Chondrocyte (in vitro differentiated cells): Measurements from ENCODE around the gene AGBL4. TPM values are rescaled to one million over a fixed set of nuclear protein-coding genes. Genes with fewer than 3 reads are reported as not detected.

Experiments
- DNase-seq: peaks from one replicate; pipeline ENCODE4 v3.0.0; 2021; ENCODE audit warnings: mixed read lengths, low spot score
- H3K27ac Mint-ChIP-seq: one replicate; pipeline ENCODE4 v1.8.0; 2021; ENCODE audit warnings: mild to moderate bottlenecking, moderate library complexity, mixed read lengths; ENCODE audit not compliant: unreplicated experiment
- H3K27me3 Mint-ChIP-seq: 2 replicates; pipeline ENCODE4 v1.8.0; 2021; ENCODE audit warnings: low read depth, mixed read lengths
- H3K36me3 Mint-ChIP-seq: 2 replicates; pipeline ENCODE4 v1.8.0; 2021; ENCODE audit warnings: low read depth, mixed read lengths
- H3K4me1 Mint-ChIP-seq: 2 replicates; pipeline ENCODE4 v1.8.0; 2021; ENCODE audit warnings: low read depth, mild to moderate bottlenecking, mixed read lengths
- H3K4me3 Mint-ChIP-seq: one replicate; pipeline ENCODE4 v1.8.0; 2021; ENCODE audit warnings: mild to moderate bottlenecking, moderate library complexity, mixed read lengths; ENCODE audit not compliant: unreplicated experiment
- H3K9me3 Mint-ChIP-seq: 2 replicates; pipeline ENCODE4 v1.8.0; 2021; ENCODE audit warnings: low read depth, mixed read lengths
- total RNA-seq: library from RNA; stranded (reverse); gene quantifications from 3 replicates; pipeline ENCODE4 v1.2.1, GENCODE V29; 2021
- TF ChIP-seq, protein P1 (sequence below): fragments of 200-600 bp; sonication (generic); IDR thresholded peaks from 2 replicates; pipeline ENCODE4 v1.5.0; 2021; ENCODE audit warnings: antibody characterized with exemption, mild to moderate bottlenecking, moderate library complexity

AGBL4 gene
- total RNA-seq, 1 donor from 2014 or later: not detected

DNA sequence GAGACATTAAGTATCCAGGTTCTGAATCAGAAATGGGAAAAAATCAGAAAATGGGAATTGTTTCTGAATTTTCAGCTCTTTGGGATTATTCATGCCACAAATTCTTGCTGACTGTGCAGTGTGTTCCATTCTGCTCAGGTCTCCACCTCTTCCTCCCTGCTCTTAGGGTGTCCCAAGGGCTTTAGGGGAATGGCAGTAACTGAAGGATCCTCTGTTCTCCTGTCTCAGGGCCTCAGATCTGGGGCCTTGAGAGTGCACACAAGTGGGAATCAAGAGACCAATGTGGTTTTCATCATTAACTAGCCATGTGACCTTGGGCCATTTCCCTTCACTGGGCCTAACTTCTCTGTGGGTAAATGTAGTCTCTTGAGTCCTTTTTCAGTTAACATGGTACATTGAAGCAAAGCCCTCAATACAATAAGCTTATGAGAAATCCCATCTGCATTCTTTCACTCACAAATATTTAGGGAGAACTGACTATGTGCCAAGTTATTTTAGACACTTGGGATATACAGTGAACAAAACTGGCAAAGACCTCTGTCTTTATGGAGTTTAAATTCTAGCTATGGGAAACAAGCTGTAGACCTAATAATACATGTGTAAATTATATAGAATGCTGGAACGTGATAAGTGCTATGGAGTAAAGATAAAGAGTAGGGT is 1476.1 kb downstream of the AGBL4 start:
- TF ChIP-seq, protein P1, sequence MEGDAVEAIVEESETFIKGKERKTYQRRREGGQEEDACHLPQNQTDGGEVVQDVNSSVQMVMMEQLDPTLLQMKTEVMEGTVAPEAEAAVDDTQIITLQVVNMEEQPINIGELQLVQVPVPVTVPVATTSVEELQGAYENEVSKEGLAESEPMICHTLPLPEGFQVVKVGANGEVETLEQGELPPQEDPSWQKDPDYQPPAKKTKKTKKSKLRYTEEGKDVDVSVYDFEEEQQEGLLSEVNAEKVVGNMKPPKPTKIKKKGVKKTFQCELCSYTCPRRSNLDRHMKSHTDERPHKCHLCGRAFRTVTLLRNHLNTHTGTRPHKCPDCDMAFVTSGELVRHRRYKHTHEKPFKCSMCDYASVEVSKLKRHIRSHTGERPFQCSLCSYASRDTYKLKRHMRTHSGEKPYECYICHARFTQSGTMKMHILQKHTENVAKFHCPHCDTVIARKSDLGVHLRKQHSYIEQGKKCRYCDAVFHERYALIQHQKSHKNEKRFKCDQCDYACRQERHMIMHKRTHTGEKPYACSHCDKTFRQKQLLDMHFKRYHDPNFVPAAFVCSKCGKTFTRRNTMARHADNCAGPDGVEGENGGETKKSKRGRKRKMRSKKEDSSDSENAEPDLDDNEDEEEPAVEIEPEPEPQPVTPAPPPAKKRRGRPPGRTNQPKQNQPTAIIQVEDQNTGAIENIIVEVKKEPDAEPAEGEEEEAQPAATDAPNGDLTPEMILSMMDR: no peak
- Mint-ChIP-seq H3K27me3 (peaks cover 30% of the 10 kb centered on the region), H3K36me3 (no peaks in the 10 kb centered on the region), H3K4me1 (no peaks in the 10 kb centered on the region), H3K9me3 (no peaks in the 10 kb centered on the region), H3K27ac (no peak overlapping the region), H3K4me3 (no peak overlapping the region)
- no peak for DNase-seq

DNA sequence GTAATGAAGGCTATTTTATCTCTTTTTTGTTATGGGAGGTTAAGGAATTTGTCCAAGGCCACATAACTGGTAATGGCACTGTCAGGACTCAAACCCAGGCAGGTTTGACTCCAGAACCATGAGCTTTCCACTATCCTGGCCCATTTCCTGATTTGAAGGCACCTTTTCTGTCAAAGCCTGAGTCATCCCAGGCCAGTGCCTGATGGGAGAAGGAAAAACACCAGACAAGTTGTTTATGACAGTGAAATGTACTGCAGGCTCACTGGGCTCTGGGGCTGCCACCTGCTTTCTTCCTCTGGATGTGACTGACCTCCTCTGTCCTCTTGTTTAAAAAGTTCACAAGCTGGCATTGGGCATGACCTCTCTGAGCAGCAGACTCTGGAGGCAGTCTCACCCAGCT is 1479.9 kb downstream of the AGBL4 start:
- no peak overlapping the region for H3K27ac Mint-ChIP-seq
- H3K36me3 Mint-ChIP-seq: no peaks in the 10 kb centered on the region
- no peaks in the 10 kb centered on the region for H3K4me1 Mint-ChIP-seq
- TF ChIP-seq, protein P1: no peak
- H3K27me3 Mint-ChIP-seq: peaks cover 19% of the 10 kb centered on the region
- H3K4me3 Mint-ChIP-seq: no peak overlapping the region
- H3K9me3 Mint-ChIP-seq: no peaks in the 10 kb centered on the region
- no peak for DNase-seq

DNA sequence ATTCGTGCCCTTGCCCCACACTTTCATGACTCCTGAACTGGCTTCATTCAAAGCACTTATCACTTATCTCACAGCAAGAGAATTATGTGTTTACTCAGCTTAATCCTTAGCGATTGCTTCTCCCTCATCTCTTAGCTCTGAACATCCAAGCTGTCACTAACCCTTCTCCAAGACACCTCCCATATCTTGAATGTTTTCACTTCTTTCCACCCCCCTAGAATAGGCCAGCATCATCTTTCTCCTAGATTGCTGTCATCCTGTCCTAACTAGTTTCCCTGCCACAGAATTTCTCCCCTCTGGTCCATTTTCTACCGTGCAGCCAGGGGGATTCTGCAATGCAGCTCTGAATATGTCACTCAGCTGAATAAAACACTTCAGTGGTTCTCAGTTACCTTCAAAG is 1483.2 kb downstream of the AGBL4 start:
- no peak overlapping the region for H3K4me3 Mint-ChIP-seq
- no peak for DNase-seq
- no peaks in the 10 kb centered on the region for H3K4me1 Mint-ChIP-seq
- no peaks in the 10 kb centered on the region for H3K36me3 Mint-ChIP-seq
- TF ChIP-seq, protein P1: no peak
- no peak overlapping the region for H3K27ac Mint-ChIP-seq
- H3K27me3 Mint-ChIP-seq: peaks cover 21% of the 10 kb centered on the region
- H3K9me3 Mint-ChIP-seq: no peaks in the 10 kb centered on the region

DNA sequence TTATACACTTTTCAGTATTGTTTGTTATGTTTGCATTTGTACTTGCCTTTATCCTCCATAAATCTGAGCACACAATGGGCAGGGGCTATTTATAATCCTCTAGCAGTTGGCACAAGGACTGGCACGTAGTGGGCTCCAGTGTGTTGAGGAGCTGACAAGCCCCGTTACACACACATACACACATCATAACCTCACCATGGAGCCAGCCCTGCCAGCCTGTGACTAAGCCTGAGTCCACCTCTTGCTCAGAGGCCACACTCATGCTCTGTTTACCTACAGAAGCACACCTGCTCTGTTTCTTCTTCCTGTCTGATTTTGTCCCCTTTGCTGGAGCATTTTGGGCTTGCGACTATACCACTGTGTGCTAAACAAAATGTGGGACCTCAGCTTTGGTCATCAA is 1487.3 kb downstream of the AGBL4 start:
- DNase-seq: no peak
- Mint-ChIP-seq H3K27ac (no peak overlapping the region), H3K36me3 (no peaks in the 10 kb centered on the region), H3K4me3 (no peak overlapping the region), H3K27me3 (peaks cover 27% of the 10 kb centered on the region), H3K4me1 (no peaks in the 10 kb centered on the region), H3K9me3 (no peaks in the 10 kb centered on the region)
- TF ChIP-seq, protein P1: no peak

DNA sequence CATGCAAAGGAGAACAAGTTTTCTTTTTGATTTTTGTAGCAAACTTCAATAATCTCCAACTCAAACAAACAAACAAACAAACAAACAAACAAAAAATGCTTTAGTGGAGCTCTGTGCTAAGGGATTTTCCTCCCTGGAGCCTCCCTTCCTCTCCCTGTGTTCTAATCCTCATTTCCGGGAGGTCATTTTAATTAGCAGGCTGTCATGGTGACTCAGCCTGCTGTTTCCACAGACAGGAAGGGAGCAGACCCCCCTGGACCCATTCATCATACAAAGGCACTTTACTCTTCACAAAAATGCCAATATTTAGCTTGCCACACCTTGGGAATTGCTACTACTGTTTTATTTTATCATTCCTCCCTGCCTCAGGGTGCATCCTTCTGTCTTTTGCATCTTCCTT is 1490.8 kb downstream of the AGBL4 start:
- no peak overlapping the region for H3K4me3 Mint-ChIP-seq
- peaks cover 30% of the 10 kb centered on the region for H3K27me3 Mint-ChIP-seq
- no peak overlapping the region for H3K27ac Mint-ChIP-seq

More for the DNA sequence above, 1490.8 kb downstream of the AGBL4 start:
- DNase-seq: no peak
- TF ChIP-seq, protein P1: no peak
- H3K4me1 Mint-ChIP-seq: no peaks in the 10 kb centered on the region
- H3K9me3 Mint-ChIP-seq: no peaks in the 10 kb centered on the region
- no peaks in the 10 kb centered on the region for H3K36me3 Mint-ChIP-seq
